H1 (cell line): ENCODE results near the gene HBD. TPM values are rescaled to one million over a fixed set of nuclear protein-coding genes. Genes with fewer than 3 reads are reported as not detected.

Source experiments
- CTCF ChIA-PET: fragments of 300-600 bp; sonication (Branson Sonifier 250); formaldehyde crosslinking; loops from one replicate; lab custom pipeline; 2021; ENCODE audit not compliant: partially characterized antibody; lab: Charles Lee
- POLR2A ChIA-PET: fragments of 300-600 bp; sonication (Branson Sonifier 250); formaldehyde crosslinking; loops from one replicate; lab custom pipeline; 2021; ENCODE audit warnings: inconsistent platforms; ENCODE audit not compliant: partially characterized antibody; lab: Charles Lee
- DNase-seq, 2 experiments: peaks; one replicate each; pipeline versions ENCODE4 v3.0.0 to v3.0.0-alpha.2; 2010 to 2022; ENCODE audit warnings: low spot score in 2 of 2, low read depth in 1 of 2, mixed read lengths in 1 of 2
- FAIRE-seq: peaks from 2 replicates; lab custom pipeline; 2011; peaks lifted over from hg19 to GRCh38; lab: Jason Lieb, UNC
- H2AFZ ChIP-seq: 2 replicates; pipeline ENCODE4 v1.8.1; 2012; ENCODE audit warnings: low read length, inconsistent platforms
- H2AK5ac ChIP-seq: 2 replicates; pipeline ENCODE4 v1.6.1; 2013; ENCODE audit warnings: low read depth, low read length
- H2BK120ac ChIP-seq: replicated peaks from 2 replicates; pipeline ENCODE3; 2013; ENCODE audit warnings: low read depth, low read length, inconsistent platforms
- H2BK12ac ChIP-seq: 2 replicates; pipeline ENCODE4 v1.6.1; 2013; ENCODE audit warnings: low read depth, low read length
- H2BK15ac ChIP-seq: 2 replicates; pipeline ENCODE4 v1.6.1; 2013; ENCODE audit warnings: low read length
- H2BK20ac ChIP-seq: 2 replicates; pipeline ENCODE4 v1.6.1; 2013; ENCODE audit warnings: low read length
- H2BK5ac ChIP-seq: 2 replicates; pipeline ENCODE4 v1.6.1; 2013; ENCODE audit warnings: low read depth, low read length
- H3K14ac ChIP-seq: 2 replicates; pipeline ENCODE4 v1.6.1; 2013; ENCODE audit warnings: inconsistent platforms; ENCODE audit not compliant: insufficient read length
- H3K18ac ChIP-seq: 2 replicates; pipeline ENCODE4 v1.6.1; 2013; ENCODE audit warnings: low read length; ENCODE audit errors: extremely low read depth
- H3K23ac ChIP-seq: 2 replicates; pipeline ENCODE4 v1.6.1; 2013; ENCODE audit warnings: inconsistent platforms; ENCODE audit not compliant: insufficient read length
- H3K23me2 ChIP-seq: 2 replicates; pipeline ENCODE4 v1.6.1; 2013; ENCODE audit warnings: low read depth, low read length
- H3K27ac ChIP-seq: 2 replicates; pipeline ENCODE4 v1.6.1; 2011; ENCODE audit warnings: low read depth, low read length, inconsistent platforms
- H3K27me3 ChIP-seq, 4 experiments: replicated peaks in 1 of 4; 1 replicate in 1 of 4; 2 replicates in 3 of 4; pipeline versions ENCODE4 v1.6.1 to v1.8.1; 2011 to 2013; ENCODE audit warnings: low read length in 3 of 4, mild to moderate bottlenecking in 3 of 4, inconsistent platforms in 2 of 4, mixed read lengths in 2 of 4, moderate library complexity in 1 of 4; ENCODE audit not compliant: control insufficient read depth in 3 of 4, insufficient read depth in 3 of 4; ENCODE audit errors: extremely low read depth in 1 of 4
- H3K36me3 ChIP-seq, 4 experiments: 2 replicates each; pipeline versions ENCODE4 v1.6.1 to v1.8.1; 2011 to 2013; ENCODE audit warnings: mild to moderate bottlenecking in 4 of 4, low read length in 3 of 4, moderate library complexity in 2 of 4, control low read depth in 1 of 4, inconsistent platforms in 1 of 4; ENCODE audit not compliant: insufficient read depth in 4 of 4, control insufficient read depth in 2 of 4
- H3K4ac ChIP-seq: replicated peaks from 2 replicates; pipeline ENCODE3; 2013; ENCODE audit warnings: low read length, low read depth, mixed read lengths, inconsistent platforms; ENCODE audit not compliant: insufficient read length
- H3K4me1 ChIP-seq, 4 experiments: replicated peaks in 1 of 4; 1 replicate in 1 of 4; 2 replicates in 3 of 4; pipeline versions ENCODE4 v1.6.1 to v1.8.1; 2011 to 2013; ENCODE audit warnings: low read length in 3 of 4, inconsistent platforms in 2 of 4, mixed read lengths in 1 of 4; ENCODE audit not compliant: insufficient read depth in 4 of 4, control insufficient read depth in 3 of 4
- H3K4me2 ChIP-seq, 2 experiments: 2 replicates each; pipeline versions ENCODE4 v1.6.1 to v1.8.1; 2011 to 2013; ENCODE audit warnings: low read depth in 2 of 2, low read length in 2 of 2, control low read depth in 1 of 2, inconsistent platforms in 1 of 2, mild to moderate bottlenecking in 1 of 2; ENCODE audit not compliant: insufficient read depth in 1 of 2
- H3K4me3 ChIP-seq, 4 experiments: fragments of 200-600, 300-600 bp in 1 of 4; sonication (generic), shearing (Covaris generic), sonication (Bioruptor Twin) in 1 of 4; 2 replicates each; pipeline versions ENCODE4 v1.5.1 to v1.8.1; 2011 to 2016; ENCODE audit warnings: low read length in 4 of 4, low read depth in 3 of 4, control low read depth in 2 of 4, inconsistent platforms in 2 of 4, mild to moderate bottlenecking in 2 of 4, mixed read lengths in 1 of 4, moderate library complexity in 1 of 4; ENCODE audit not compliant: insufficient read depth in 2 of 4; ENCODE audit errors: extremely low read depth in 1 of 4
- H3K56ac ChIP-seq: replicated peaks from 2 replicates; pipeline ENCODE3; 2013; ENCODE audit warnings: low read depth, mild to moderate bottlenecking, mixed read lengths, low read length, inconsistent platforms; ENCODE audit not compliant: insufficient read length
- H3K79me1 ChIP-seq: 2 replicates; pipeline ENCODE4 v1.6.1; 2013; ENCODE audit warnings: low read depth, low read length, control low read depth
- H3K79me2 ChIP-seq, 2 experiments: 2 replicates each; pipeline versions ENCODE4 v1.6.1 to v1.8.1; 2012 to 2013; ENCODE audit warnings: low read length in 2 of 2, mild to moderate bottlenecking in 2 of 2, inconsistent platforms in 1 of 2; ENCODE audit not compliant: insufficient read depth in 2 of 2, control insufficient read depth in 1 of 2
- H3K9ac ChIP-seq, 4 experiments: replicated peaks in 1 of 4; 1 replicate in 1 of 4; 2 replicates in 3 of 4; pipeline versions ENCODE4 v1.6.1 to v1.8.1; 2011 to 2013; ENCODE audit warnings: low read depth in 3 of 4, low read length in 3 of 4, control low read depth in 2 of 4, mild to moderate bottlenecking in 2 of 4, moderate library complexity in 2 of 4, inconsistent platforms in 1 of 4; ENCODE audit errors: extremely low read depth in 1 of 4
- H3K9me3 ChIP-seq, 2 experiments: 2 replicates each; pipeline versions ENCODE4 v1.6.1 to v1.8.1; 2012 to 2013; ENCODE audit warnings: mild to moderate bottlenecking in 2 of 2, moderate library complexity in 2 of 2, control low read depth in 1 of 2, inconsistent platforms in 1 of 2, low read depth in 1 of 2, low read length in 1 of 2, mixed read lengths in 1 of 2; ENCODE audit not compliant: insufficient read depth in 2 of 2
- H4K20me1 ChIP-seq, 2 experiments: replicated peaks in 1 of 2; 2 replicates each; pipeline versions ENCODE3 to v1.8.1; 2011 to 2013; ENCODE audit warnings: inconsistent platforms in 2 of 2, low read length in 2 of 2, mild to moderate bottlenecking in 1 of 2; ENCODE audit not compliant: insufficient read depth in 2 of 2, control insufficient read depth in 1 of 2
- H4K5ac ChIP-seq: 2 replicates; pipeline ENCODE4 v1.6.1; 2013; ENCODE audit warnings: low read length, low read depth, mixed read lengths, inconsistent platforms; ENCODE audit not compliant: insufficient read length
- H4K8ac ChIP-seq: 2 replicates; pipeline ENCODE4 v1.8.0; 2013; ENCODE audit warnings: mild to moderate bottlenecking, moderate library complexity, low read length, inconsistent platforms; ENCODE audit not compliant: insufficient read depth; ENCODE audit errors: extremely low read depth
- H4K91ac ChIP-seq: replicated peaks from 2 replicates; pipeline ENCODE3; 2013; ENCODE audit warnings: low read length, mixed read lengths, inconsistent platforms; ENCODE audit not compliant: insufficient read length
- CHD1 ChIP-seq: IDR thresholded peaks from 2 replicates; pipeline ENCODE4 v1.6.1; 2012; ENCODE audit warnings: low read depth, low read length, improper control_type of control experiment
- CREB1 ChIP-seq: IDR thresholded peaks from 2 replicates; pipeline ENCODE4 v1.6.1; 2012; ENCODE audit warnings: inconsistent platforms
- CTBP2 ChIP-seq: IDR thresholded peaks from 2 replicates; pipeline ENCODE4 v1.7.0; 2011; ENCODE audit warnings: borderline replicate concordance, mild to moderate bottlenecking, moderate library complexity, mixed read lengths, low read length; ENCODE audit not compliant: insufficient read depth, insufficient read length
- EP300 ChIP-seq, 2 experiments: IDR thresholded peaks; 1 replicate in 1 of 2; 2 replicates in 1 of 2; pipeline ENCODE4 v1.6.1; 2011 to 2012; ENCODE audit warnings: low read depth in 2 of 2, low read length in 2 of 2, mild to moderate bottlenecking in 2 of 2, borderline replicate concordance in 1 of 2, inconsistent platforms in 1 of 2, moderate library complexity in 1 of 2
- GTF2F1 ChIP-seq: IDR thresholded peaks from 2 replicates; pipeline ENCODE4 v1.6.1; 2012; ENCODE audit warnings: low read depth, low read length, improper control_type of control experiment, borderline replicate concordance
- HDAC6 ChIP-seq: IDR thresholded peaks from one replicate; pipeline ENCODE4 v1.7.1; 2012; ENCODE audit warnings: low read depth, mild to moderate bottlenecking, inconsistent platforms, low read length, moderate library complexity
- RFX5 ChIP-seq: IDR thresholded peaks from 2 replicates; pipeline ENCODE4 v1.6.1; 2011; ENCODE audit warnings: low read depth, low read length, improper control_type of control experiment, borderline replicate concordance
- SAP30 ChIP-seq: fragments of 300-600 bp; sonication (generic); IDR thresholded peaks from 2 replicates; pipeline ENCODE4 v1.7.1; 2012; ENCODE audit warnings: low read length, moderate library complexity, mild to moderate bottlenecking, inconsistent platforms; ENCODE audit not compliant: insufficient read depth, insufficient replicate concordance
- SIN3A ChIP-seq, 2 experiments: IDR thresholded peaks in 1 of 2; conservative IDR thresholded peaks in 1 of 2; 2 replicates each; pipeline ENCODE4 v1.6.1; 2011 to 2012; ENCODE audit warnings: low read length in 2 of 2, improper control_type of control experiment in 1 of 2, low read depth in 1 of 2, mild to moderate bottlenecking in 1 of 2
- USF2 ChIP-seq: IDR thresholded peaks from 2 replicates; pipeline ENCODE4 v1.6.1; 2011; ENCODE audit warnings: low read length, improper control_type of control experiment
- ZNF274 ChIP-seq: IDR thresholded peaks from 2 replicates; pipeline ENCODE4 v1.7.0; 2012; ENCODE audit warnings: low read length, borderline replicate concordance; ENCODE audit errors: extremely low read depth
- WGBS, 2 experiments: shearing (Covaris generic) in 1 of 2; methylation state at CpG; one replicate each; pipeline versions ENCODE4 v1.1.6 to v1.1.7; 2013 to 2015; ENCODE audit warnings: low lambda C conversion rate in 2 of 2, mixed read lengths in 2 of 2, inconsistent platforms in 1 of 2, low coverage in 1 of 2, missing lambda C conversion rate in 1 of 2; ENCODE audit not compliant: insufficient replicate concordance in 2 of 2, insufficient coverage in 1 of 2, insufficient read length in 1 of 2; ENCODE audit errors: extremely low coverage in 1 of 2, missing lambda C conversion rate in 1 of 2; 5-methylcytosine and 5-hydroxymethylcytosine counted together
- polyA plus RNA-seq, 7 experiments: library from polyadenylated mRNA; depleted of rRNA in 3 of 7; stranded (reverse) in 5 of 7; unstranded in 2 of 7; fragments of >200 nt in 5 of 7; fragments of 200-250 nt in 2 of 7; gene quantifications; 1 replicate in 5 of 7; 2 replicates in 1 of 7; 4 replicates in 1 of 7; pipeline versions ENCODE4 v1.2.1 to v1.2.3, GENCODE V29; 2011 to 2013; ENCODE audit warnings: missing spikeins in 2 of 7, mixed read lengths in 2 of 7
- total RNA-seq: library from RNA; stranded (reverse); fragmentation: NEBNext Ultra II Directional; extraction: Animal tissue kit (Norgen Biotek cat#: 25700); gene quantifications from 2 replicates; pipeline ENCODE4 v1.2.1, GENCODE V29; 2021

HBD gene
- total and polyA plus RNA-seq, 2 of the 8 experiments (the other 6 are each of a cell fraction or from before 2014, with no cell fraction given) = not detected

GRCh38 chr11:5275369-5276110 lies 41.3 kb upstream of the HBD start:
- Histone ChIP-seq H3K79me1 (0 out of 2 replicates have a peak, but pooled peaks cover 2% of the 10 kb centered on the region), H3K56ac (no peak overlapping the region), H4K20me1 (no peaks in the 10 kb centered on the region), H3K36me3 (no peaks in the 10 kb centered on the region), H3K4me3 (no peak overlapping the region), H3K14ac (no peak overlapping the region), H3K27me3 (no peaks in the 10 kb centered on the region), H3K27ac (no peak overlapping the region), H4K91ac (no peak overlapping the region), H2BK120ac (no peak overlapping the region), H4K5ac (no peak overlapping the region), H3K9ac (no peak overlapping the region), H3K9me3 (no peaks in the 10 kb centered on the region), H2BK15ac (no peak overlapping the region), H3K4me2 (no peak overlapping the region), H3K23ac (no peak overlapping the region), H4K8ac (no peak overlapping the region), H2BK12ac (no peak overlapping the region), H3K4me1 (no peaks in the 10 kb centered on the region; a peak in 2 of 7 replicates), H3K23me2 (no peaks in the 10 kb centered on the region; the same call in 1 of the 2 replicates), H3K79me2 (no peaks in the 10 kb centered on the region), H2BK5ac (no peak overlapping the region), H3K4ac (no peak overlapping the region), H2AFZ (no peak overlapping the region), H2AK5ac (no peak overlapping the region), H3K18ac (no peak overlapping the region), H2BK20ac (no peak overlapping the region)
- no peak for DNase-seq
- 84% methylated on average over 6 of the region's 6 CpGs; no CpG with 5 or more reads in 1 of the 2 experiments for WGBS, 2 experiments
- ChIA-PET POLR2A (no interaction called here), CTCF (interaction anchor here (0.6 to 8.6 kb wide), 4 partner anchors 10 to 289 kb away, joined by 3 to 48 read pairs (median 4); no protein-coding TSS in a partner anchor)
- FAIRE-seq = no peak
- TF ChIP-seq SIN3A (conservative IDR thresholded peaks at IDR 0.05 in 1 of 2, IDR thresholded peaks at IDR 0.05 in 1 of 2; ENCODE audit: low read depth in 1 of 2, low read length in 2 of 2) (no peak), HDAC6 (no peak), GTF2F1 (no peak), RFX5 (no peak), ZNF274 (no peak), EP300 (IDR thresholded peaks at IDR 0.05; ENCODE audit: borderline replicate concordance in 1 of 2, low read depth in 2 of 2, low read length in 2 of 2) (no peak), CHD1 (no peak), USF2 (no peak), CREB1 (no peak), CTBP2 (no peak), SAP30 (no peak)
